GM03348 (cell line): ENCODE results near the gene DYRK1B.
"Not testable (repeated sequence)": the region's sequence is repeated elsewhere in the genome, so short reads cannot be mapped to it uniquely, and the experiment has no call there.

Experiments
- DNase-seq: peaks from one replicate; pipeline ENCODE4 v3.0.0; 2012; ENCODE audit warnings: low spot score

DYRK1B gene

GRCh38 chr19:39833464-39834286 lies at the start of gene DYRK1B:
Gene DYRK1B, minus strand, starts transcription at chr19:39834162. Its CDS starts 2,295 bp downstream, at chr19:39831867.
- peak; percentile 99 for DNase-seq

DNA sequence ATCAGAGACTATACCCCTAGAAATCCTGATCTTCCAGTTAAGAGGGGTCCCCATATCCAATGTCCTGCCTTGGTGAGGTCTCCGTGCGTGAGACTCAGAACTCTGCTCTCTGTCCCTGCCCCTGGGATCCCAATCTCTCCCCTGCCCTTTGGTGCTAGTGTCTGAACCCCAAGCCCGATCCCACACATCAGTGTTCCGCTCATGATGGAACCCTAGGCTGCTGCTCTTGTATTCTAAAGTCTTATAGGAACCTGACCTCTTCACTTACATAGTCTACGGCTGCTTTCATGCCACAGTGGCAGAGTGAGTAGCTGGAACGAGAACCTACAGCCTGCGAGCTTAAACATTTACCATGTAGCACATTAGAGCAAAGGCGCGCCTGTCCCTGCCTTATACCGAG lies 48.7 kb upstream of the DYRK1B start:
- DNase-seq = not testable (repeated sequence)

DNA sequence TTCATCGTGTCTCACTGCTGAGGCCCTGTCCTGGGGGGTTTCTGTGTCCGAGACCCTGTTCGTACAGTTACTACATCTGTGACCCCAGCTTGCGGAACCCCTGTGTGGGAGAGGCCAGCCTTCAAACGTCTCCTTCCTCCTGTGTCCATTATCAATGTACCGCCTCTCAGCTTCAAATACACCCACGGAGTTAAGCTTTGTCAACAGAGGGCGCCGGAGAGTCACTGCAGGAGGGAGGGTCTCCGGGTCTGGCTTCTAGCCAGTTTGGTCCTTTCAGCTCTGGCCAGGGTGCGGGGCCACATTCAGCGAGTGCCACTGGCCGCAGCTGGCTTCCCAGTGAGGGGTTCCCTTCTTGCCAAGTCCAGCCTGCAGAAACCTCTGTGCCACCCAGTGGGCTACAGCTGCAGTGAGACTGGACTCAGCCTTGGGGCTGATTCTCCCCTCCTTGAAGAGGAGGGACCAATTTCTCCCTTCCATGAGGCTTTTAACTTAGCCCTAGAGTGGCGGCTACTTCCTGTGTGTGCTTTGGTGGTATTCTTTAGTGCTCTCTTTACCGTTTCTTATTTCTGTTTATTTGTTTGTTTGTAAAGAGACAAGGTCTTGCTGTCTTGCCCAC lies 47.6 kb upstream of the DYRK1B start:
- not testable (repeated sequence) for DNase-seq

DNA sequence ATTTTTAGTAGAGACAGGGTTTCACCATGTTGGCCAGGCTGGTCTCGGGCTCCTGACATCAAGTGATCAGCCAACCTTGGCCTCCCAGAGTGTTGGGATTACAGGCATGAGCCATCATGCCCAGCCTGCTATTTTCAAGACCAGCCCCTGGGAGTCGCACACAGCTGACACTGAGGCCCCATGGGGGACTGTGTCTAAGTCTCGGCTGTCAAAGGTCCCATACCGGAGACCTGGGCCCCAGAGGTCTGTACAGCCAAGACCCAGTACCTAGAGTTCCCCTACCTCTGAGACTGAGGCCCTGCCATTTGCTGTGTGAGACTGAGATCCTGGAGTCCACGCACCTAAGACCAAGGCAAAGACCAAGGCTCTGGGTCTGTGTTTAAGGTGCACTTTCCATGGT lies 46.3 kb upstream of the DYRK1B start:
- not testable (repeated sequence) for DNase-seq

DNA sequence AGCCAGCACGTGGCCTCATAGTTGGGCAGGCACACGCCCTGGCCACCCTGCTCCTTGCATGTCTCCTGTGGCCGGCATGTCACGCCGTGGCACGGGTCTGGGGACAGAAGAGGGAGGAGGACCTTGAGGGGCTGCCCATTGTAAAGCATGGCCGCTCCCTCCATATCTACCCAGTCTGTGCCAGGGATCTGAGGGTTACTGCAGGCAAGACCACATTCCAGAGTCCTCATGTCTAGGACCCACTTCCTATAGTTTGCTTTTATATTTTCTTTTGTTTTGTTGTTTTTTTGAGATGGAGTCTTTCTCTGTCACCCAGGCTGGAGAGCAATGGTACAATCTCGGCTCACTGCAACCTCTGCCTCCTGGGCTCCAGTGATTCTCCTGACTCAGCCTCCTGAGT lies 45.8 kb upstream of the DYRK1B start:
- DNase-seq = not testable (repeated sequence)

GRCh38 chr19:39878866-39879265 lies 44.9 kb upstream of the DYRK1B start:
- DNase-seq = not testable (repeated sequence)

DNA sequence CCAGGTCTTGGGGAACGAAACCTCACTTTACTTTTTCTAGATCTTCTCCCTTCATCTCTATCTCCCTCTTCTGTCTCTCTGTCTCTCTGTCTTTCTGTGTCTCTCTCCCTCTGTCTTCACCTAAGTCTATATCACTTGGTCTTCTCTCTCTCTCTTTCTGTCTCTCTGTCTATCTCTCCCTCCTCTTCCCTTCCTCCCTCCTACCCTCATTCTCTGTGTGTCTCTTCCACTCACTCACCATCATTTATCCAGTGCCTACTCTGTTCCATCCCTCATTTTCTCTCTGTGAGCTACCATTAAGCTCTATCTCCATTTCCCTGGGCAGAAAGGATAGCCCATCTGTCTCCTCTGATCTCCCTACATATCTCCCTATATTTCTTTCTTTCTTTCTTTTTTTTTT lies 44.4 kb upstream of the DYRK1B start:
- no peak for DNase-seq

DNA sequence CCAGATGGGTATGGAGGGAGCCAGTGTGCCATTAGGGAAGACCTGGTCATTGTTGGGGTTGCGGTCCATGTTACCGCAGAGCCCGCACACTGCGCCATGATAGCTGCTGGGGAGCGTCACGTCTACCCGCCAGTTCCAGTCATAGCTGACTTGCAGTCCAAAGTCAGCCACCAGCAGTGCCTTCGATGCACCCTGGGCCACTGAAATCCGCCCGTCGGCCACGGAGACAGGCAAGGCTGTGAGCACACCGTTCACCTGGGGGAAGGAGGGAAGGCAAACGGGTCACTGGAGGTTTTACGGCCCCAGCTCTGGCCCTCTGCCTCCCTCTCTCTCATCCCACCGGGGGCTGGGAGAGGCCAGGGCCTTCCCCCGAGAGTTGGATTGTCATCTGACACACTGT lies 44.0 kb upstream of the DYRK1B start:
- DNase-seq = not testable (repeated sequence)

DNA sequence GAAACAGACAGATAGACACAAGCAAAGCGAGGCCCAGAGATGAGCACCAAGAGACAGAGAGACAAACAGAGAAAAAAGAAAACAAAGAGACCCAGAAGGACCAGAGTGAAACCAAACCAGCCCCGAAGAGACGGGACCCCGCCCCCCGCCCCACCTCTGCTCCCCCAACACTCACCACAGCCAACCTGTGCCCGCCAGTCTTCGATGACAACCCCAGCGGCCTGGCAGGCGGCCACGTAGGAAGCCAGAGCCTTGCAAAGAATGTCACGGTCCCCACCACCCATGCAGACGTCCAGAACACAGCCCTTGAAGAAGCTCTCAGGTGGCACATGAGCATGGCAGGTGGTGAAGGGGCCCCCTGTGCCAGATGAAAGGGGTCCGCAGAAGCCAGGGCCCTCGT lies 43.5 kb upstream of the DYRK1B start:
- not testable (repeated sequence) for DNase-seq

GRCh38 chr19:39876486-39876885 lies 42.5 kb upstream of the DYRK1B start:
- DNase-seq = not testable (repeated sequence)

GRCh38 chr19:39875401-39875864 lies 41.5 kb upstream of the DYRK1B start:
- not testable (repeated sequence) for DNase-seq

DNA sequence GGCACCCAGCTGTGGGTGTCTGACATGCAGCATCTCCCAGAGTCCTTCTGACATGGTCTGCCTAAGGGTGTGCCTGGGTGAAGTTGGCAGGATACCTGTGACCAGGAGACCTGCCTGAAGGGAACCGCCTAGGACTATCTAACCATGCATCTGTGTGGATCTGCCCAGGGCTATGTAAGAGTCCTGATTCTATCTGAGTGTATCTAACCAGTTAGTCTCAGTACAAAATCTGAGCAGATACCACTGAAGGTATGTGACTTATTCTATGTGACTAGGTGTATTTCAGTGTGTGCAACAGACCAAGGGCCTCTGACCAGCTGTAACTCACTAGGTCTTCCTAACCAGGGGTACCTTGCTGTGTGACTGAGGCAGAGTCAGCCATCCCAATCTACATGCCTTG lies 40.4 kb upstream of the DYRK1B start:
- DNase-seq = no peak

GRCh38 chr19:39873385-39873784 lies 39.4 kb upstream of the DYRK1B start:
- DNase-seq = no peak

GRCh38 chr19:39871886-39872866 lies 38.2 kb upstream of the DYRK1B start:
- DNase-seq = no peak

- DNase-seq = no peak
These were observed 37.4 kb upstream of the DYRK1B start for GRCh38 chr19:39871362-39871761.

GRCh38 chr19:39870171-39870971 lies 36.4 kb upstream of the DYRK1B start:
- no peak for DNase-seq

DNA sequence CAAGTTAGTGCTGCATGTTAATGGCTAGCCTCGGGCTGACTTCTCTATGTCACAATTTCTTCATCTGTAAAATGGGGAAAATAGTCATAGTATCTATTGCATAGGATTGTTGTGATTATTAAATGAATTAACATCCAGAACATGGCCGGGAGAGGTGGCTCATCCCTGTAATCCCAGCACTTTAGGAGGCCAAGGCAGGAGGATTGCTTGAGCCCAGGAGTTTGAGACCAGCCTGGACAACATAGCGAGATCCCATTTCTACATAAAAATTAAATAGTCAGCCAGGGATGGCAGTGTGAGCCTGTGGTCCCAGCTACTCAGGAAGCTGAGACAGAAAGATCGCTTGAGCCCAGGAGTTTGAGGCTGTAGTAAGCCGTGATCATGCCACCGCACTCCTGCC lies 34.0 kb upstream of the DYRK1B start:
- no peak for DNase-seq

GRCh38 chr19:39867133-39867532 lies 33.2 kb upstream of the DYRK1B start:
- no peak for DNase-seq

DNA sequence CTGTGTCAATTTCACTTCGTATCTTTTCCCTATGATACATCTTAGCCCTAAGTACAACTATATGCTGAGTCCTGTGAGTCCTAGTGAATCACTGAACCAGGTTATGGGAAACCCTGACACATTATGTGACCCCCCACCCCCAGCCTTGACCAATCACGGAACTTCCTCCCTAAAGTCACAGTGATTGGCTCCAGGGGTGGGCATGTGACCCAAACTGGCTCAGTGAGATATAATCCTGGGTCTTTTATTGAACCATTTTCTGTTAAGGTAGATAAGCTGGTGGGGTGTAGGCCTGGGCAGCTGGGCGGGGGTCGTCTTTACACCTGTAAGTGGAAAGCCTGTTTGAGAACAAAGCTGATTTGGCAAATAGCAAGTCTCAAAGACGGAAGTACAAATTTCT lies 32.0 kb upstream of the DYRK1B start:
- no peak for DNase-seq

- DNase-seq = no peak
These were observed 31.2 kb upstream of the DYRK1B start for GRCh38 chr19:39865186-39865585.

DNA sequence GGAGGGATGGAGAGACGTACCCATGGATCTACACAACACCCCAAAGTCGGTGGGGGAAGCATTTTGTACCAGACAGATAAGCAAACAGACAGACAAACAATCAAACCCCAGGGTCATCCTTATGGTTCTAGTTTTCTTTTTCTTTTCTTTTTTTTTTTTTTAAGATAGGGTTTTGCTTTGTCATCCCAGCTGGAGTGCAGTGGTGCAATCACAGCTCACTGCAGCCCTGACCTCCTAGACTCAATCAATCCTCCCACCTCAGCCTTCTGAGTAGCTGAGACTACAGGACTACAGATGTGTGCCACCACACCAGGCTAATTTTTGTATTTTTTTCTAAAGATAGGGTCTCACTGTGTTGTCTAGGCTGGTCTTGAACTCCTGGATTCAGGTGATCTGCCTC lies 30.2 kb upstream of the DYRK1B start:
- no peak for DNase-seq
